ENCODE measurements around the gene TBC1D14.

TBC1D14 gene

DNA sequence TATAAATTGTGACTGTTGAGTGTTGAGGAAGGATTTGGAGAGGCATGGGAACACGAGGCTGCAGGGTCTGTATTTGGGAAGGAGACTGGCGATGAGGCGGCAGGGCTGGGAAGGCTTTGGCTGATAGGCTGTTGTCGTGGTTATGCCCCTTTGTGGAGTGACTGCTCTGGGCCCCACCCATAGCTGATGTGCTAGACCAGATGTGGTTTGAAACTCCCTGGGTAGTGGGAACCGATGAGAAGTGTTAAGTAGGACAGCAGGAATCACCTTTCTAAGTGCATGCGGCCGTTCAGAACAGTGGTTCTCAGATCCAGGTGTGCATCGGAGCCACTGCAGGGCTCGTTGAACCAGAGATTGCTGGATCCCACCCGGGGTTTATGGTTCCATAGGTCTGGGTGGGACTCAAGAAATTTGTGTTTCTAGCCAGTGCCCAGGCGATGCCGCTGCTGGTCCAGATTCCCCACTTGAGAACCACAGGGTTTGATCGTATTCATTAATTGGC lies 42.3 kb downstream of the TBC1D14 start:
- DNase-seq (ENCODE audit: low read depth in 2 of 2), result no peak

GRCh38 chr4:6953751-6954380 lies 44.2 kb downstream of the TBC1D14 start:
- DNase-seq (ENCODE audit: low read depth in 2 of 2), result no peak

DNA sequence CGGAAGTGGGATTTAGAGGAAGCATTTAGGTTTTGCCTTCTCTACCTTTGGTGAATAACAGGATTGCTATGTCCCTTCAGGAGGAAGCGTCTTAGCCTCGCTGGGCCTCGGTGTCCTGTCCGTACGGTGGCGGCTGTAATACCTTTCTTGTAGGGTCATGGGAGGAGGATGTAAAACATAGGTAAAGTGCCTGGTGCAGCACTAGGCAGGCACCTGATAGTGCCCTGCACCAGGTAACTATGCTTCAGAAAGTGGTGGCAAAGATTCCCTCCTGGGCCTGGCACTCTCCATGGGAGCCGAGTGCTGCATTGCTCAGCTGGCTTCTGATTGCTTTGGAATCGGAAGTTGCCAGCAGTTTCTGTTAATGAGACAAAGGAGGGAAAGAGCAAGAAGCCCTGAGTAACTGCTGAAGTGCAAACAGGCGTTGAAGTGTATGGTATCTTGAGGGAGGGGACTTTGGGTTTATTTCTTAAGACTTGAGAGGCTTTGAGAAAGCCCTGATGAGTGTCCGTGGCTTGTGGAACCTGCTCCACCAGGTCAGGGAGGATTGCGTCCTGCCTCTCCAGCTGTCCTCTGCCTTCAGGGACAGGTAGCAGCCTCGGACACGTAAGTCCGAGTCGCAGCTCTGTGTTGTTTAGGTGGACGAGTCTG lies 45.8 kb downstream of the TBC1D14 start:
- DNase-seq (ENCODE audit: low read depth in 2 of 2), result no peak

GRCh38 chr4:6956087-6956433 lies 46.4 kb downstream of the TBC1D14 start:
- no peak for DNase-seq (ENCODE audit: low read depth in 2 of 2)

GRCh38 chr4:6956434-6957147 lies 47.0 kb downstream of the TBC1D14 start:
- no peak for DNase-seq (ENCODE audit: low read depth in 2 of 2)

- no peak for DNase-seq (ENCODE audit: low read depth in 2 of 2)
Measured at GRCh38 chr4:6957148-6957520, 47.5 kb downstream of the TBC1D14 start.

GRCh38 chr4:6957994-6958393 lies 48.4 kb downstream of the TBC1D14 start:
- no peak for DNase-seq (ENCODE audit: low read depth in 2 of 2)

GRCh38 chr4:6959261-6959660 lies 49.6 kb downstream of the TBC1D14 start:
- no peak for DNase-seq (ENCODE audit: low read depth in 2 of 2)

DNA sequence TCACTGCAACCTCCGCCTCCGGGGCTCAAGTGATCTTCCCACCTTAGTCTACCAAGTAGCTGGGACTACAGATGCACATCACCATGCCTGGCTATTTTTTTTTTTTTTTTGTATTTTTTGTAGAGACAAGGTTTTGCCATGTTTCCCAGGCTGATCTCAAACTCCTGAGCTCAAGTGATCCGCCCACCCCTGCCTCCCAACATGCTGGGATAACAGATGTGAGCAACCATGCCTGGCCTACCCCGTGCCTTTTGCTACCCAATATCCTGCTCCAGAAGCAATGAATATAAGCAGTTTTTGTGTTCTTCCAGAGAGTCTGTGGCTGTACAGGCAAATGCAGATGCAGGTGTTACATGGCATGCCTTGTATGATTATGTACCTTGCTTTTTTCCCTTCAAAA lies 50.5 kb downstream of the TBC1D14 start:
- DNase-seq (ENCODE audit: low read depth in 2 of 2), result no peak

GRCh38 chr4:6960628-6961412 lies 51.2 kb downstream of the TBC1D14 start:
- no peak for DNase-seq (ENCODE audit: low read depth in 2 of 2)

DNA sequence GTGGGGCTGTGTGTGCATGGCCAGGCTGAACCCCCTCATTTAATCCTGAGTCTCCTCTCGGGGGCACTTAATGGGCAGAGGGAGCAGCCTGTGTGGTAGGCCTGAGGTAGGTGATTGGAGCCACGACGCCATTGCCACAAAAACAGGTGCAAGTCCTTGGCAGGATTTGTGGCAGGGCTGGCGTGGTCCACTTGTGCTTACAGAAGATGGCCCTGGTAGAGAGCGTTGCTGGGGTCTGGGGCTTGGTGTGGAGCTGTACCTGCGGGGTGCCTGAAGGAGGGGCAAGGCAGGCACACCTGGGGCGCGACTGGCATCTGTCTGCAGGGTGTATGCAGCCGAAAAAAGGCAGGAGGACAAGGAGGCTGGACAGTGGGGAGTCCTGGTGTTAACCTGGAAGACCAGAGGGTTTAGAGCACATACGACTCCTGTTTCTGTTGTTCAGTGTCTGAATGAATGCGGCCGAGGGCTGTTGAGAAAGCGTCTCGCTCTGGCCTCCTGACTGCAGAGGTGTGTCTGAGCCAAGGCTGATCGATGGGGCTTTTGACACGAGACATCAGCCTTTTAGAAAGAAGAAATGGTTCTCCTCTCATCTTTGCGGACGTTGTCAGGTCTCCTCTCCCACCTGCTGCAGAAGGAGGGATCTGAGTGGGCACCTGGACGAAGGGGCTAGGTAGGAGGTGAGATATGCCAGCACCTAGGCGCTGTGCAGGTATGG lies 52.0 kb downstream of the TBC1D14 start:
- no peak for DNase-seq (ENCODE audit: low read depth in 2 of 2)

DNA sequence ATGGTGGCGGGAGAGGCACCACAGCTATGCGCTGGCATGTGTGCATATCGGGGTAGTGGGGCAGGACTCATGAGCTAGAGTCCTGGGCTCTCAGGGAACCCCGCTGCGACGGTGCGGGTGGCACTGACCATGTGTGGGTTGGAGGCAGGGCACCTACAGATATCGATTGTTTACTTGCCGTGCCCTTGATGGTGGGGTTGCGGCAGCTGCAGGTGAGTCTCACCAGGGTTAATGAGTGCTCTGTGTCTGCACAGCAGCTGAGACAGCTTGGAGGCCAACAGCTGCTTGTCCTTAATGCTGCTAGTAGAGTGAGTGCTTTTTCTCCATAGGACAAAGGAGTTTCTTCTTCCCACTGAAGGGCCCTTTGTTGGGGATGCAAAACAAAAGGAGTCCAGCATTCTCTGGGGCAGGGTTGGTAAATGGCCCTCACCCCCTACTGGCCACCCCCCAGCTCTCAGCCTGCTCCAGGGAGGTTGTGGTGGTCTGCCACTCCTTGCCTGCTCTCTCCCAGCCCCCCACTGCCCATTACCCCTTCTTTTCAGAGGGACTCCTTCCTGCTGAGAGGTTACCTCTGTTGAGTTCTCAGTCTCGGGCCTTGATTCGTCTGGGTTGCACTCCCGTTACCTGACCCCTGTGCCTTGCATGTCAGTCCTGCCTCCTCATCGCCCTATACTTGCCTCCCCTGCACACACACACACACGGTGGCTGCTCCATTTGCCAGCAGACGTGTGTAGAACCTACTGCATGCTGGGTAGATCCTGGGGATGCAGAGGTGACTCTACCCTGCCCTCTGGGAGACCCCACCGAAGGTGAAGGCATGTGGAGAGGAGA lies 52.8 kb downstream of the TBC1D14 start:
- DNase-seq (ENCODE audit: low read depth in 2 of 2), result no peak

GRCh38 chr4:6963139-6963611 lies 53.5 kb downstream of the TBC1D14 start:
- no peak for DNase-seq (ENCODE audit: low read depth in 2 of 2)

DNA sequence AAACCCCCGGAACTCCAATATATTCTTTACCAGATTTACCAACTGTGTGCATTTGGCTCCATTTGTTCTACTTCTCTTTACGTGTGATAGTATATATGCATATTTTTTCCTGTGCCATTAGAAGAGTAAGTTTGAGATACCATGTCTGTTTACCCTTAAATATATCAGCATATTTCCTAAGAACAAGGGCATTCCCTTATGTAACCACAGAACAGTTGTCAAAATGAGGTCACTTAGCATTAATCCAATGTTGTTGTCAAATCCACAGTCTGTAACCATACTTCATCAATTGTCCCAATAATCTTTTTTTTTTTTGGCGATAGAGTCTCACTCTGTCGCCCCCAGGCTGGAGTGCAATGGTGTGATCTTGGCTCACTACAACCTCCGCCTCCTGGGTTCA lies 55.2 kb downstream of the TBC1D14 start:
- no peak for DNase-seq (ENCODE audit: low read depth in 2 of 2)

DNA sequence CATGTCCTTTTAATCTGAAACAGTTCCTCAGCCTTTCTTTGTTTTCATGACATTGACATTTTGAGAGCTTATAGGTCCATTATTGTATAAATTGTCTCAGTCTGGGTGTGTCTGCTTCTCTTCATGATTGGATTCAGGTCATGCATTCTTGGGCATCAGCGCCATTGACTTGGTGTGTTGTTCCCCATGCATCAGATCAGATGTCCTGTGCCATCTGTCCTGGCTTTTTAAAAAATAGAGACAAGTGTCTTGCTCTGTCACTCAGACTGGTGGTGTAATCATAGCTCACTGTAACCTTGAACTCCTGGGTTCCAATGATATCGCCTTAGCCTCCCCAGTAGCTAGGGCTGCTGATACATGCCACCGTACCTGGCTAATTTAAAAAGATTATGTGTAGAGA lies 55.7 kb downstream of the TBC1D14 start:
- no peak for DNase-seq (ENCODE audit: low read depth in 2 of 2)

DNA sequence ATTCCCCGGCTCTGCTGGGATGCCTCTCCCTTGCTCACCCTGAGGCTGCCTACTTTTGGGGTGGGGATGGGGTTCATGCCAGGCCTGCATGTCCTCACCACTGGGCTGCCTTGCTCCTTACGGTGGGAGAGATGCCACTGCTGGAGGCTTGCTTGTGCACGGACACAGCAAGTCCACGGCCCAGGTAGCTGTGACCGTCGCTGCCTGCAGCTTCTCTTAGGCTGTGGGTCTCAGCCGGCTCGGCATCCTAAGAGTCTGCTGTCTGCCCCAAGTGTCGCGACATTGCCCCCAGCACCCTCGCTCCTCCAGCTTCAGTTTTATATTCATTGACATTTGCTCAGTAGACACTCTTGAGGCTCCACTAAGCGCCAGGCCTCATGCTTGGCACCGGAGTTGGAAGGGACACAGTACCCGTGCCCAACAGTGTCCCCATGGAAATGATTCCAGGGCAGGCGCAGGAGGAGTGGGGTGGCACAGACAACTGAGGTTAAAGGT lies 58.3 kb downstream of the TBC1D14 start:
- DNase-seq (ENCODE audit: low read depth in 2 of 2), result no peak

- no peak for DNase-seq (ENCODE audit: low read depth in 2 of 2)
Measured at GRCh38 chr4:6968496-6968895, 58.9 kb downstream of the TBC1D14 start.

- no peak for DNase-seq (ENCODE audit: low read depth in 2 of 2)
Measured at GRCh38 chr4:6969826-6970800, 60.5 kb downstream of the TBC1D14 start.
